ENCODE results near the gene RHBDD1. TPM values are rescaled to one million over a fixed set of nuclear protein-coding genes. Genes with fewer than 3 reads are reported as not detected.

RHBDD1 gene
- total RNA-seq, 1 donor from 2014 or later: 35.1 TPM

- no peak overlapping the region for H3K4me3 ChIP-seq
- H3K9me3 ChIP-seq (replicated peaks): peaks cover 12% of the 10 kb centered on the region
- H3K27me3 ChIP-seq (ENCODE audit: low read depth): no peaks in the 10 kb centered on the region
- no peak overlapping the region for H3K27ac ChIP-seq (replicated peaks)
- H3K36me3 ChIP-seq: no peaks in the 10 kb centered on the region
- no peak for TF ChIP-seq CTCF (IDR thresholded peaks at IDR 0.05; ENCODE audit: borderline replicate concordance)
- no peak for DNase-seq
- H3K4me1 ChIP-seq: peaks cover 17% of the 10 kb centered on the region
- intact Hi-C loops (cut with micrococcal nuclease): no loop called here
Measured at GRCh38 chr2:226953826-226954225, 118.0 kb downstream of the RHBDD1 start.

GRCh38 chr2:226956659-226957058, 120.8 kb downstream of the RHBDD1 start:
- Histone ChIP-seq H3K4me1 (peaks cover 17% of the 10 kb centered on the region), H3K36me3 (no peaks in the 10 kb centered on the region), H3K27ac (replicated peaks) (peak overlapping the region; percentile 60), H3K9me3 (replicated peaks) (peaks cover 27% of the 10 kb centered on the region), H3K4me3 (no peak overlapping the region), H3K27me3 (ENCODE audit: low read depth) (no peaks in the 10 kb centered on the region)
- no peak for DNase-seq
- no peak for TF ChIP-seq CTCF (IDR thresholded peaks at IDR 0.05; ENCODE audit: borderline replicate concordance)
- intact Hi-C loops (cut with micrococcal nuclease): no loop called here

- Histone ChIP-seq H3K36me3 (no peaks in the 10 kb centered on the region), H3K27me3 (ENCODE audit: low read depth) (no peaks in the 10 kb centered on the region), H3K9me3 (replicated peaks) (peaks cover 27% of the 10 kb centered on the region), H3K4me1 (peaks cover 17% of the 10 kb centered on the region), H3K4me3 (no peak overlapping the region), H3K27ac (replicated peaks) (no peak overlapping the region)
- DNase-seq: no peak
- intact Hi-C loops (cut with micrococcal nuclease): no loop called here
- TF ChIP-seq CTCF (IDR thresholded peaks at IDR 0.05; ENCODE audit: borderline replicate concordance): no peak
Measured at GRCh38 chr2:226959418-226959817, 123.6 kb downstream of the RHBDD1 start.

- H3K36me3 ChIP-seq: peaks cover 6% of the 10 kb centered on the region
- H3K9me3 ChIP-seq (replicated peaks): peaks cover 27% of the 10 kb centered on the region
- DNase-seq: no peak
- H3K4me1 ChIP-seq: no peaks in the 10 kb centered on the region
- H3K4me3 ChIP-seq: no peak overlapping the region
- H3K27me3 ChIP-seq (ENCODE audit: low read depth): no peaks in the 10 kb centered on the region
- no peak overlapping the region for H3K27ac ChIP-seq (replicated peaks)
- no peak for TF ChIP-seq CTCF (IDR thresholded peaks at IDR 0.05; ENCODE audit: borderline replicate concordance)
- intact Hi-C loops (cut with micrococcal nuclease): no loop called here
Measured at GRCh38 chr2:226962176-226962773, 126.4 kb downstream of the RHBDD1 start.

- no peak for DNase-seq
- Histone ChIP-seq H3K4me1 (no peaks in the 10 kb centered on the region), H3K36me3 (peaks cover 6% of the 10 kb centered on the region), H3K4me3 (no peak overlapping the region), H3K27me3 (ENCODE audit: low read depth) (no peaks in the 10 kb centered on the region), H3K9me3 (replicated peaks) (peaks cover 16% of the 10 kb centered on the region), H3K27ac (replicated peaks) (no peak overlapping the region)
- no peak for TF ChIP-seq CTCF (IDR thresholded peaks at IDR 0.05; ENCODE audit: borderline replicate concordance)
- intact Hi-C loops (cut with micrococcal nuclease): no loop called here
Measured at GRCh38 chr2:226963528-226963927, 127.7 kb downstream of the RHBDD1 start.
